Measurements from ENCODE around the gene SPAG17.

Gene SPAG17

DNA sequence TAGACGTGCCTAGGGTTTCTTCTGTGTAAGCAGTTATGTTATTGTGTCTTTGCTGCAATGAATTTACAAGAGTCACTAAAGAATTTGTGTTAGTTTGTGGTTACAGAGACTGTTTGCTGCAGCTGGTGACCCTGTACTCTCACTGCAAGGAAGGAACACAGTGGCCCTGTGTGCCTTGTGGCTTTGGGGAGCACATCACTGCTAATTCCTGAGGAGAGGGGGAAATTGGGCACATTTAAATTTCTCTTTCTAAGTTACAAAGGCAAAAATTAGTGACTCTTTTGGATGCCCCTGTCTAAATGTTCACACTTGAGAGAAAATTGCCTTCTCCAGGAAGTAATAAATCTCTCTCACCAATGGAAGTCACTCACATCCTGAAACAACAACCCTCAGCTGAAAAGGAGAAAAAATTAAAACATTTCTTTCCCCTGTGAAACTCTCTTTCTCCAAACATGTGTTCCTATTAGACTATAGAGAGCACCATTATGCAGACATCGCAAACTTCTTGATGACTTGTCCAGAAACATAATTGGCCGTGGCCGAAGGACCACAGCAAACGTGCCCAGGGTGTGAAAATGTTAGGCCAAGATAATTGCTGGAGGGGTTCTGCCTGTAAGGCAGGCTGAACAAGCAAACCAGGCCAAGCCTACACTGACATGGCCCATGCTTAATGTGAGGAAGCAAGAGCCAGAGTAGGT lies 32.3 kb upstream of the SPAG17 start:
- ATAC-seq = no peak
- TF ChIP-seq, protein P1, sequence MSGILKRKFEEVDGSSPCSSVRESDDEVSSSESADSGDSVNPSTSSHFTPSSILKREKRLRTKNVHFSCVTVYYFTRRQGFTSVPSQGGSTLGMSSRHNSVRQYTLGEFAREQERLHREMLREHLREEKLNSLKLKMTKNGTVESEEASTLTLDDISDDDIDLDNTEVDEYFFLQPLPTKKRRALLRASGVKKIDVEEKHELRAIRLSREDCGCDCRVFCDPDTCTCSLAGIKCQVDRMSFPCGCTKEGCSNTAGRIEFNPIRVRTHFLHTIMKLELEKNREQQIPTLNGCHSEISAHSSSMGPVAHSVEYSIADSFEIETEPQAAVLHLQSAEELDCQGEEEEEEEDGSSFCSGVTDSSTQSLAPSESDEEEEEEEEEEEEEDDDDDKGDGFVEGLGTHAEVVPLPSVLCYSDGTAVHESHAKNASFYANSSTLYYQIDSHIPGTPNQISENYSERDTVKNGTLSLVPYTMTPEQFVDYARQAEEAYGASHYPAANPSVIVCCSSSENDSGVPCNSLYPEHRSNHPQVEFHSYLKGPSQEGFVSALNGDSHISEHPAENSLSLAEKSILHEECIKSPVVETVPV (CRISPR knock-in tag; IDR thresholded peaks at IDR 0.05) = no peak
- TF ChIP-seq ZNF8 (CRISPR knock-in tag; IDR thresholded peaks at IDR 0.05) (no peak), CSDC2 (CRISPR knock-in tag; IDR thresholded peaks at IDR 0.05) (no peak), ZFP3 (CRISPR knock-in tag; IDR thresholded peaks at IDR 0.05) (no peak), PPARA (CRISPR knock-in tag; IDR thresholded peaks at IDR 0.05; ENCODE audit: borderline replicate concordance) (no peak)

DNA sequence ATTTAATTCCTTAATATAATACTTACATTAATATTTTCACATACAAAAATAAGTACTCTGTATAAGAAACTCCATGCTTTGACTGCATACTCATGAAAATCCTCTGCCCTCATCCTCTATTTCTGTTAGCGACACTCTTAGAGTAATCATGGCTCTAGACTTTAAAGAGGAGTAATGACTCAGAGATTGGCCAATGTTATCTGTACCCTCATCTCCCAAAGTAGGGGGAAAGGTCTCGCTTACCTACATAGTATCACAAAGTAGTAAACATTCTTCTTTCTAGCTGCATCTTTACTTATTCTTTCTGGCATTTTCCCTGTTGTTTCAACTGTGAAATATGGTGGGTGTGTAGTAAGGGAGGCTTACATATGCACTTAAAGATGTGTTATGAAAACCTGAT lies 29.8 kb upstream of the SPAG17 start:
- no peak for ATAC-seq
- TF ChIP-seq RARB (CRISPR knock-in tag; IDR thresholded peaks at IDR 0.05) (no peak), ZFP3 (CRISPR knock-in tag; IDR thresholded peaks at IDR 0.05) (no peak)
- TF ChIP-seq, protein P2, sequence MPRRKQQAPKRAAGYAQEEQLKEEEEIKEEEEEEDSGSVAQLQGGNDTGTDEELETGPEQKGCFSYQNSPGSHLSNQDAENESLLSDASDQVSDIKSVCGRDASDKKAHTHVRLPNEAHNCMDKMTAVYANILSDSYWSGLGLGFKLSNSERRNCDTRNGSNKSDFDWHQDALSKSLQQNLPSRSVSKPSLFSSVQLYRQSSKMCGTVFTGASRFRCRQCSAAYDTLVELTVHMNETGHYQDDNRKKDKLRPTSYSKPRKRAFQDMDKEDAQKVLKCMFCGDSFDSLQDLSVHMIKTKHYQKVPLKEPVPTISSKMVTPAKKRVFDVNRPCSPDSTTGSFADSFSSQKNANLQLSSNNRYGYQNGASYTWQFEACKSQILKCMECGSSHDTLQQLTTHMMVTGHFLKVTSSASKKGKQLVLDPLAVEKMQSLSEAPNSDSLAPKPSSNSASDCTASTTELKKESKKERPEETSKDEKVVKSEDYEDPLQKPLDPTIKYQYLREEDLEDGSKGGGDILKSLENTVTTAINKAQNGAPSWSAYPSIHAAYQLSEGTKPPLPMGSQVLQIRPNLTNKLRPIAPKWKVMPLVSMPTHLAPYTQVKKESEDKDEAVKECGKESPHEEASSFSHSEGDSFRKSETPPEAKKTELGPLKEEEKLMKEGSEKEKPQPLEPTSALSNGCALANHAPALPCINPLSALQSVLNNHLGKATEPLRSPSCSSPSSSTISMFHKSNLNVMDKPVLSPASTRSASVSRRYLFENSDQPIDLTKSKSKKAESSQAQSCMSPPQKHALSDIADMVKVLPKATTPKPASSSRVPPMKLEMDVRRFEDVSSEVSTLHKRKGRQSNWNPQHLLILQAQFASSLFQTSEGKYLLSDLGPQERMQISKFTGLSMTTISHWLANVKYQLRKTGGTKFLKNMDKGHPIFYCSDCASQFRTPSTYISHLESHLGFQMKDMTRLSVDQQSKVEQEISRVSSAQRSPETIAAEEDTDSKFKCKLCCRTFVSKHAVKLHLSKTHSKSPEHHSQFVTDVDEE (CRISPR knock-in tag; IDR thresholded peaks at IDR 0.05) = no peak

DNA sequence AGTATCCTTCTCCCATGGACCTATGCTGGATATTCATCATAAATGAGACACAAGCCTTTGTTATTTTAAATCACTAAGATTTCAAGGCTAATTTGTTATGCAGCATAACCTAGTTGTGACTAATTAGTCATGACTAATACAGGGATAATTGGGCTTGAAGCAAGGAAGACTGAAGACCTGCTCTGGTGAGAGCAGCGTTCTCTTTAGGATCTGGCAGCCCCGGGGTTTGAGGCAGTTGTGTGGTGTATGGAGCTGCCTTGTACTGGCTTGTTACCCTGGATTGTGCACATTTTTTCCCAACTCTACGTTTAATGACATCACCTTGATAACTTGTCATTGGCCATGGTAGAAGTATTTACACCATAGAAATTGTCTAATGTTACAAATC lies 25.7 kb upstream of the SPAG17 start:
- no peak for ATAC-seq

DNA sequence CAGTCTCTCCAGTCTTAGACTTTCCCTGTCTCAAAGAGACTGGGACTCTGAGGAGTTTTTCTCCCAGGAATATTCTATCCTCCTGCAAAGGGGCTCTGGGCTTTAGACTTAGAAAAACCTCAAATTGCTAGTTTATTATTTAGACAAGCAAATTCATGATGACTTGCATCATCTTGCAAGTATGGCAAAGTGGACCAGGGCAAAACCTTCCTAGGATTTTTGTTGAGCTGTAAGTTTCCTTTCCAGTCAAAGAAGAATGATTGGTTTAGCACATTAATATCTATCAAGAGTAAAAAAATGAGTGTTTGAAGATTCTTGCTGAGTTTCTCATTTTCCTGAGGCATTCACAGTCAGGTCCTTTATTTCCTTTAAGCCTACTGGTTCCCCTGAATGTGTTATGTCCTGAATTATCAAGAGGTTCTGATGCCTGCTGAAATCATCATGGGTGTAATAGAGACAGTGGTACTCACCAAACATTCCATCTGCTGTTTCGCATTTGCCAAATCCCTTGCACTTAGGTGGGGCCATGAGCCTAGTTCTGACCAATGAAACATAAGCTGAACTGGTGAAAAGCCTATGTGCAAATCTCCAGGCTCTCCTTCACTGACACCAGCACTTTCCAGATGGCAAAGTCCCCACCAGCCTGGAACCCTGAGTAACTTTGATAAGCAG lies 25.2 kb upstream of the SPAG17 start:
- no peak for ATAC-seq
- TF ChIP-seq GLIS3 (CRISPR knock-in tag; IDR thresholded peaks at IDR 0.05) = no peak
- TF ChIP-seq TOX (CRISPR knock-in tag; IDR thresholded peaks at IDR 0.05; ENCODE audit: borderline replicate concordance) = no peak
- TF ChIP-seq, protein P3, sequence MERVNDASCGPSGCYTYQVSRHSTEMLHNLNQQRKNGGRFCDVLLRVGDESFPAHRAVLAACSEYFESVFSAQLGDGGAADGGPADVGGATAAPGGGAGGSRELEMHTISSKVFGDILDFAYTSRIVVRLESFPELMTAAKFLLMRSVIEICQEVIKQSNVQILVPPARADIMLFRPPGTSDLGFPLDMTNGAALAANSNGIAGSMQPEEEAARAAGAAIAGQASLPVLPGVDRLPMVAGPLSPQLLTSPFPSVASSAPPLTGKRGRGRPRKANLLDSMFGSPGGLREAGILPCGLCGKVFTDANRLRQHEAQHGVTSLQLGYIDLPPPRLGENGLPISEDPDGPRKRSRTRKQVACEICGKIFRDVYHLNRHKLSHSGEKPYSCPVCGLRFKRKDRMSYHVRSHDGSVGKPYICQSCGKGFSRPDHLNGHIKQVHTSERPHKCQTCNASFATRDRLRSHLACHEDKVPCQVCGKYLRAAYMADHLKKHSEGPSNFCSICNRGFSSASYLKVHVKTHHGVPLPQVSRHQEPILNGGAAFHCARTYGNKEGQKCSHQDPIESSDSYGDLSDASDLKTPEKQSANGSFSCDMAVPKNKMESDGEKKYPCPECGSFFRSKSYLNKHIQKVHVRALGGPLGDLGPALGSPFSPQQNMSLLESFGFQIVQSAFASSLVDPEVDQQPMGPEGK (CRISPR knock-in tag; IDR thresholded peaks at IDR 0.05; ENCODE audit: borderline replicate concordance) = no peak
- no peak for TF ChIP-seq RARB (CRISPR knock-in tag; IDR thresholded peaks at IDR 0.05)
- no peak for TF ChIP-seq CSDC2 (CRISPR knock-in tag; IDR thresholded peaks at IDR 0.05)
- TF ChIP-seq ZNF8 (CRISPR knock-in tag; IDR thresholded peaks at IDR 0.05) = no peak
- TF ChIP-seq, protein P2 (CRISPR knock-in tag; IDR thresholded peaks at IDR 0.05) = no peak
- TF ChIP-seq PPARA (CRISPR knock-in tag; IDR thresholded peaks at IDR 0.05; ENCODE audit: borderline replicate concordance) = no peak
- no peak for TF ChIP-seq ZFP3 (CRISPR knock-in tag; IDR thresholded peaks at IDR 0.05)
- no peak for TF ChIP-seq ESRRG (CRISPR knock-in tag; IDR thresholded peaks at IDR 0.05)
- TF ChIP-seq ZNF565 (CRISPR knock-in tag; conservative IDR thresholded peaks at IDR 0.05; ENCODE audit: low read depth) = no peak
- TF ChIP-seq BACH2 (CRISPR knock-in tag; IDR thresholded peaks at IDR 0.05; ENCODE audit: borderline replicate concordance) = no peak
- TF ChIP-seq ZC3H10 (CRISPR knock-in tag; IDR thresholded peaks at IDR 0.05) = no peak
- TF ChIP-seq ISL1 (CRISPR knock-in tag; IDR thresholded peaks at IDR 0.05) = no peak

More for the DNA sequence above, 25.7 kb upstream of the SPAG17 start:
- TF ChIP-seq, protein P4, sequence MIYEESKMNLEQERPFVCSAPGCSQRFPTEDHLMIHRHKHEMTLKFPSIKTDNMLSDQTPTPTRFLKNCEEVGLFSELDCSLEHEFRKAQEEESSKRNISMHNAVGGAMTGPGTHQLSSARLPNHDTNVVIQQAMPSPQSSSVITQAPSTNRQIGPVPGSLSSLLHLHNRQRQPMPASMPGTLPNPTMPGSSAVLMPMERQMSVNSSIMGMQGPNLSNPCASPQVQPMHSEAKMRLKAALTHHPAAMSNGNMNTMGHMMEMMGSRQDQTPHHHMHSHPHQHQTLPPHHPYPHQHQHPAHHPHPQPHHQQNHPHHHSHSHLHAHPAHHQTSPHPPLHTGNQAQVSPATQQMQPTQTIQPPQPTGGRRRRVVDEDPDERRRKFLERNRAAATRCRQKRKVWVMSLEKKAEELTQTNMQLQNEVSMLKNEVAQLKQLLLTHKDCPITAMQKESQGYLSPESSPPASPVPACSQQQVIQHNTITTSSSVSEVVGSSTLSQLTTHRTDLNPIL (CRISPR knock-in tag; IDR thresholded peaks at IDR 0.05; ENCODE audit: low read depth) = no peak
- TF ChIP-seq ESRRG (CRISPR knock-in tag; IDR thresholded peaks at IDR 0.05) (no peak), ZFP3 (CRISPR knock-in tag; IDR thresholded peaks at IDR 0.05) (no peak), ZNF70 (CRISPR knock-in tag; IDR thresholded peaks at IDR 0.05) (no peak), RARB (CRISPR knock-in tag; IDR thresholded peaks at IDR 0.05) (no peak)

Measured in SK-N-SH treated with all-trans-retinoic acid at 6 μM for 48 hours (cell line).